Epidermal melanocyte (primary cell): Measurements from ENCODE around the gene RSF1.

Experiments used
- DNase-seq: peaks from one replicate; pipeline ENCODE4 v3.0.0; 2011; ENCODE audit warnings: low spot score; ENCODE audit not compliant: insufficient read length

Gene RSF1

GRCh38 chr11:77813256-77813655 is 7.3 kb downstream of the RSF1 start:
- DNase-seq = no peak

DNA sequence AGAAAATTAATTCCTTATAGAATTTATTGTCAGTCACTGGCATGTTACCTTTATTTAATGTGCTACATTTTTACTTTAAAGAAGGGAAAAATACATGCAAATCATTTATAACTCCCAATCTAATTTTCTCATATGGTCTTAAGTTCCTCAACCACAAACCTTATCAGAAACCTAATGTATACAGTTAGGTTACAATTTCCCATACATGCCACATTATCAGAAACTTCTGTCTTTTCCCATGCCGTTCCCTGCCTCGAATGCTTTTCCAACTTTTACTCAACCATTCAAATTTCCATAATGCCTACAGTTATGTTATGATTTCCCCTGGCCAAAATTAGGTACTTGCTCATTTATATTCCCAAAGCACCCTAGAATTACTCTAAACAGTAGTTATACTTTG is 13.5 kb downstream of the RSF1 start:
- no peak for DNase-seq

GRCh38 chr11:77806415-77806814 is 14.1 kb downstream of the RSF1 start:
- no peak for DNase-seq

- DNase-seq = no peak
These were observed 19.0 kb downstream of the RSF1 start for GRCh38 chr11:77801477-77801876.

DNA sequence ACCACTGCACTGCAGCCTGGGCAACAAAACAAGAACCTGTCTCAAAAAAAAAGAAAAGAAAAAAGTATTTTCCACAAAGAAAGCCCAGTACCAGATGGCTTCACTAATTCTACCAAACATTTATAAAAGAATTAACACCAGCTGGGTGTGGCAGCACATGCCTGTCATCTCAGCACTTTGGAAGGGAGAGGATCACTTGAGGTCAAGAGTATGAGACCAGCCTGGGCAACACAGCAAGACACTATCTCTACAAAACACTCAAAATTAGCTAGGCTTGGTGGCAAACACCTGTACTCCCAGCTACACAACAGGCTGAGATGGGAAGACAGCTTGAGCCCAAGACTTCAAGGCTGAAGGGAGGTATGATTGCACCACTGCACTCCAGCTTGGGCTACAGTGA is 20.1 kb downstream of the RSF1 start:
- DNase-seq = no peak

- DNase-seq = no peak
These were observed 21.2 kb downstream of the RSF1 start for GRCh38 chr11:77799338-77799737.

GRCh38 chr11:77793972-77794371 is 26.6 kb downstream of the RSF1 start:
- no peak for DNase-seq

DNA sequence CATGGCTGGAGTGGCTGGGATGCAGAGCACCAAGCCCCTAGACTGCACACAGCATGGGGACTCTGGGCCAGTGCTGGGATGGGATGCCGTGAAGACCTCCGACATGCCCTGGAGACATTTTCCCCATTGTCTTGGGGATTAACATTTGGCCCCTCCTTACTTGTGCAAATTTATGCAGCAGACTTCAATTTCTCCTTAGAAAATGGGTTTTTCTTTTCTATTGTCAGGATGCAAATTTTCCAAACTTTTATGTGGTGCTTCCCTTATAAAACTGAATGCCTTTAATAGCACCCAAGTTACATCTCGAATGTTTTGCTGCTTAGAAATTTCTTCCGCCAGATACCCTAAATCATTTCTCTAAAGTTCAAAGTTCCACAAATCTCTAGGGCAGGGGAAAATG is 29.2 kb downstream of the RSF1 start:
- no peak for DNase-seq

GRCh38 chr11:77789731-77790476 is 30.6 kb downstream of the RSF1 start:
- DNase-seq = no peak

DNA sequence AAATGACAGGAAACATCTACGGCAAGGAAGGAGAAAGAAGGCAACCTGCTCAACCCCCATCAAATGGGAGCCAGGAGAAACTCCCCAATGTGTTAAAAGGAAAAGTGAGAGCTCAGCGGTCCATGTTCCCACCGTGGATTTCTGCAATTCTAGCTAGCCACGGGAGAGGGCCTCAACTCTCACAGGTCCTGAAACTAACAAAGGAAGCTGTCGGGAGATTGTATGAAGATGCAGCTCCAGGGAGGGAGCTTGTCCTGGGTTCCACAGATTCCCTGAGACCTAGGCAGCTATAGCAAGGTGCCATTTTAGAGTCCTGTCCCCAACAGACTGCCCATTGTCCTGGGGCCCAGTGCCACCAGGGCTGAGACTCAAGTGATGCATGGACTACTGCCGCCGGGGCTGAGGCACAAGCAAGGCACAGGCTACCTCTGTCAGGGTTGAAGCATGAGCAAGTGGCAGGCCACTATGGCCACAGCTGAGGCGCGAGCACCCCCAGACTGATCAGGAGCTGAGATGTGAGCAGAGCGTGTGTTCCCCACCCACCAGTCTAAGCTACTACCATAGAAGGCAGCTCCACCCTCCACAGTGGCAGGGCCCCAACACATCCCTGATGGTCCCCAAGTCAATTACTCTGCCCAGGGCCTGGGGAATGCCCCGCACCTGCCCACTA is 31.3 kb downstream of the RSF1 start:
- no peak for DNase-seq

- no peak for DNase-seq
These were observed 36.0 kb downstream of the RSF1 start for GRCh38 chr11:77784572-77784971.

DNA sequence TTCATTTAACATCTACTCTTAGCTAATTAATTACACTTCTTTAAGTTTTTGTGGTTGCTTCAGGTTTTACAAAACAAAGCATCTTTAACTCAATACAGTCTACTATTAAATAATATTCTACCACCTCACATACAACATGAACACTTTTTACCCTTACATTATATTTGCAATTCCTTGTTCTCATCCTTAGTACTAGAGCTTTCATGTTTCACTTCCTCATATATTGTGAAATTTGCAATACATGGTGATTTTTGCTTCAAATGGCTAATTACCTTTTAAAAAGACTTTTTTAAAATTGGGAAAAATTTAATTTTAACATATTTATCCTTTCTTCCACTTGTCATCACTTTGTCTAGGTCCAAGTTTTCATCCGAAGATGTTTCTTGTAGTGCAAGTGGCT is 37.5 kb downstream of the RSF1 start:
- no peak for DNase-seq

- no peak for DNase-seq
These were observed 40.6 kb downstream of the RSF1 start for GRCh38 chr11:77779935-77780334.

- no peak for DNase-seq
These were observed 42.0 kb downstream of the RSF1 start for GRCh38 chr11:77778549-77778948.

GRCh38 chr11:77778118-77778517 is 42.4 kb downstream of the RSF1 start:
- DNase-seq = no peak

DNA sequence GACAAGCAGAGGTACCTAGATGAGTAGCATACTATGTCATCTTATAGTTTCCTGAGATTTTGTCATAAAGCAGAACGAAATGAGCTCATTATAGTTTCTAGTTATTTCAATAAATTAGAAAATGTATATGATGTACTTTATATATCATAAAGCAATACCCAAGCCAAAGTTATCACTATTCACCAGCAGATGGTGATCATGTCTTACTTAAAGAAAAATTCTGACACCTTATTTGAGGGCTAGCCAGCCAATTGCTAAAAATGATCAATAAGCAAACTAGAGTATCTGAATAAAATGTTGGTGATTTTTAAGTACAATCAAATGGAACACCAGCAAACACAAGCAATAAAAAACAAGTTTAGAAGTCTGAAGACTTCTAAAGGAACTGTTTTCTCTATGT is 44.1 kb downstream of the RSF1 start:
- no peak for DNase-seq

DNA sequence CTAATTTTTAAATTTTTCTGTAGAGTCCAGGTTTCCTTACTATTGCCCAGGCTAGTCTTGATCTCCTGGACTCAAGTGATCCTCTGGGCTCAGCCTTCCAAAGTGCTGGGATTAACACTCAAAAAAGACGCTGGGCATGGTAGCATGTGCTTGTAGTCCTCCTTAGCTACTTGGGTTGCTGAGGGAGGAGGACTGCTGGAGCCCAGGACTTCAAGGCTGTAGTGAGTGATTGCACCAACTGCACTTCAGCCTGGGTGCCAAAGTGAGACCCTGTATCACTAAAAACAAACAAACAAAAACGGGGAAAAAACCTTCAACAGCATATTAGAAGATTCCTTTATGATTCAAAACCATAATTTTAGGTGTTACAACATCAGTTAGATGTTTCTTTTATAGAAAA is 44.6 kb downstream of the RSF1 start:
- no peak for DNase-seq

GRCh38 chr11:77771135-77771534 is 49.4 kb downstream of the RSF1 start:
- DNase-seq = no peak

GRCh38 chr11:77770629-77771028 is 49.9 kb downstream of the RSF1 start:
- no peak for DNase-seq

DNA sequence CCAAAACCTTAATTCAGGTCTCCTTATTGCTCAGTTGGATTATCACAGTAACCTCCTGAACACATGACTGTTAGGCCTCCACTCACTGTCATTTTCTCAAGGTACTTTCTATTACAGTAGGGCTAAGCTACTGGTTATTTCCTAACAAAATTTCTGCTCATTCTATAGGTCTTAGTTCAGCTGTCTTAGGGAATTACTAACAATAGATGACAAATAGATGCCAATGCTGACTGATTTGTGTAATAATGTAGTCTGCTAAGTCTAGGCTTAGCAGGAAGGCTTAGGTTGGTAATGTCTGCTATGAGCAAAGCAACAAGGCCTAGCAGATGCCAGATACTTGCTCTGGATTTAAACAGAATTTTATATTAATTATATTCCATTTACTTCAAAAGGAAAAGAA is 58.1 kb downstream of the RSF1 start:
- no peak for DNase-seq

DNA sequence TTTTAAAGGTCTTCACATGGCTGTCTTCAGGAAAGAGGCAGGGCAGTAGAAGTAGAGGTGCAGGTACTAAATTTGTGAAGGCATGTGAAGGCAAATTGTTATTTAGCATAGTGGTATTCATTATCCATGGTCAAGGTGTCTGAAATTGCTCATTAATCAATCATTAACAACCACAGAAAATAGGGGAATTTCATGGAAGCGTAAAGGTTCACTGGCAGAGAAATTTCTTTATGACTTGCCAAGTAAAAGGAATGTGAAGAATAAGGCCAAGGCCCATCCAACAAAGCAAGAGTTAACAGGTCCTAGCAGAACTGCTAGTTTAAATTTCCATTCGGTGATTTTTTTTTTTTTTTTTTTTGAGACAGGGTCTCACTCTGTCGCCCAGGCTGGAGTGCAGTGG is 59.0 kb downstream of the RSF1 start:
- DNase-seq = no peak

DNA sequence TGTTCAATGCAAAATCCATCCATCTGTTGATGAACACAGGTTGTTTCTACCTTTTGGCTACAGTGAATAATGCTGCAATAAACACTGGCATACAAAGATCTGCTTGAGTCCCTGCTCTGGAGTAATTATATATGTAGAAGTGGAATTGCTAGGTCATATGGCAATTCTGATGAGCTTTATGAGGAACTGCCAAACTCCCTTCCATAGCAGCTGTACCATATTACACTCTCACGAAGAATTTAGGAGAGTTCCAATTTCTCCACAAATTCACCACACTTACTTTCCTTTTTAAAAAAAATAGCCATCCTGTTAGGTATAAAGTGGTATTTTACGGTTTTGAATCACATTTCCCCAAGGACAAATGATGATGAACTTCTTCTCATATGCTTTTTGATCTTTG is 62.2 kb downstream of the RSF1 start:
- DNase-seq = no peak

DNA sequence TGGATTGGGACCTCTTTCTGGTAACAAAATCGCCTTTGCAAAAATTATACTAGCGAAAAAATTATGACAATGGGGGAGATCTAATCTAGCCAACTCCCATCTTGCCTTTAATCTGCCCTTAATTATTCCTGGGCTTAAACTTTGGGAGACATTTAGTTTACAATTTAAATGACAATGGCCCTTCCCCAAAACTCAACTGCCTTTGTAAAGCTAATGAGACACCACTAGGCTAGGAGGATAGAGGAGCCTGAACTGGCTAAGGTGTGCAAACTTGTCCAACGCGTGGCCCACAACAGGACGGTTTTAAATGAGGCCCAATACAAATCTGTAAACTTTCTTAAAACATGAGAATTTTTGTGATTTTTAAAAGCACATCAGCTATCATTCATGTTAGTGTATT is 67.3 kb downstream of the RSF1 start:
- no peak for DNase-seq
